ENCODE measurements around the gene SLC7A11.

The SLC7A11 gene

DNA sequence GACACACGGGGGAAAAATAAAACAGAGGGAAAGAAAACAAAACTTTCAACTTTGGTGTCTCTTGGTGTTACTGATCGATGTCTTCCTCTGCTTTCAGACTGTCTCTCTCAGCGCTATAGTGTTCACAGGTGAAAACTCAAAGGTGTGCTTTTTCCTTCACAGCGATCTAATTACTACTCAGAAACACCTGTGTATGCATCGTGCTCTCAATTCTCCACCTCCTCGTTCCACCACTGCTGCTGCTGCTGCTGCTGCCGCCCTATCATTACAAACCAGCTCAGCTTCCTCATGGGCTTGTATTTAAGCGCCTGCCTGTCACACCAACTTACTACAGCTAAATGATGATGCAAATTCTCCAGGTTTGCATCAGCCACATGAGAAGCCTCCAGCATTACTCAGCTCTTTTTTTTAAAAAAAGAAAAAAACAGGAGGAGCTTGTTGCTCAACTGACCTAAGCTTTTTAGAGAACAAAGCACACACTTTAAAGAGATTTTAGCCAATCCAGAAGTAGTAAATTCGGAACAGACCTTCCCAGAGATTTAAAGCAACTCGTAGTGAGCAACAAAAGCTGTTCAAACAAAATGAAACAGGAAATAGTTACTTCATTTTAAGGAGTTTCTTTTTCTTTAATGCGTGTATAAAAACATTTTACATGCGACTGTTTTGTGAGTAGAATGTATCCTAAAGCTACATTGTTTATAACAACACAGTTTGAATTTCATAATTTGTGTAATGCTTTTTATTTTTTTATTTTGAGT is at the start of gene SLC7A11:
Gene SLC7A11 (minus strand): TSS at position 274 of the 758 bp plus-strand sequence. CDS start 280 bp downstream, outside the sequence.
- DNase-seq, result no peak

DNA sequence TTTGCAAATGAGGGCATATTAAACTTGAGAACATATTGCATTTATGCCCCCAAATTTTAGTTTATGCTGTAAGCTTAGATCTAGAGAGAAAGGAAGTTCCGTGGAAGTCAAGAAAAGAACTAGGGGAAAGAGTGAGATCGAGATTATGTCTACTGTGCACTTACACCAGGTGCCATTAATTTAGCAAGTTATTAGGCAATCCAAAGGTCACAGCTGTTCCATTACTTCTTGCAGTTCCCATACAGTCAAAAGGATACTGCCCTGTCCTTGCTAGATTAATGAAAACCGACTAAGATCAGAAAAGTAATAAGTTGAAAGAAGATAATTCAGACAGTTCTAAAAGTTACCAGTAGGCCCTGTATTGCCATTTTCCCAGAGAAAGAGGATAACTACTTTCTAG is 49.3 kb upstream of the SLC7A11 start:
- DNase-seq, result no peak

DNA sequence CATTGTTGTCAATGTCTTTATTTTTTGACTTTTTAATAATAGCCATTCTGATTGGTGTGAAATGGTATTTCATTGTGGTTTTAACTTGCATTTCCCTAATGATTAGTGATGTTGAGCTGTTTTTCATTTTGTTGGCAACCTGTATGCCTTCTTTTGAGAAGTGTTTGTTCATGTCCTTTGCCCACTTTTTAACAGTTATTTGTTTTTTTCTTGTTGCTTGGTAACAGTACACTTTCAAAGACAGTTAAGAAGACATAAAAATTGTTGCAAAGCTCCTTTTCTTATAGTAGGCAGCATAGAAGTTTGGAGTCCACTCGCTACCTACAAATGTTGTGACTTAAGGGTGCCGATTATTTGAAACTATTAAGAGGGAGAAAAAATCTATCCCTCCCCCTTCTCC is 48.7 kb upstream of the SLC7A11 start:
- no peak for DNase-seq

DNA sequence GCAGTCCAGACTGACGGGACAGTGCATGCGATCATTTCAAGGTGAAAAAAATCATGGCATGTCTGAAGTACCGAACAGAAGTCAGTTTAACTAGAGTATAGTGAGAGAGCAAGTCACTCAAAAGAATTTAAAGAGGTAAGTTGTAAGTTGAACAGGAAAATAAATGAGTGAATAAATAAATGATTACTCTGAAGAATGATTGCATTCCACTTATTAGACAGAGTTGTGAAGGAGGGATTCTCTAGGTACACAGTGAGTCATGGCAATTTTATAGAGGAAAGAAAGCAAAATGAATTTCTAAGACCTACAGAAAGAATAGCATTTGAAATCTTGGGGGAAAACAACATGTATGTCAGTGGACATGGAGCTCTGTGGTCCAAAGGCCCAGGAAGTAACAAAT is 37.1 kb upstream of the SLC7A11 start:
- no peak for DNase-seq

DNA sequence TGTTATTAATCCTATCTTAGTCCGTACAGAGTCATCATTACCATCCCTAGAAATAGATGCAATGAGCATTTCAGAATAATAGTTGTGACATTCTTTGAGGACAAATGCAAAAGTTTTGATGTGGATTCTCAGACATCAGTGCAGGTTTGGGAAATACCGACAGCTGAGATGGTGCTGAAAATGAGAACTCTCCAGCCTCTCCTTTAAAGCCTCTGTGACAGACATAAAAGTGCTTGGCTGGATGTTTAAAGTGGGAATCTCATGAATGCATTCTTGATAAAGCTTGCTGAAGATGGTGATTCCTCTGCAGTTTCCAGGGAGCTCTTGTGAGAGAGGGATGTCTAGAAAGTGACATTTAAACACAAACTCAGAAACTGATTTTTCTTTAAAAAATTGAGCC is 35.0 kb upstream of the SLC7A11 start:
- DNase-seq, result no peak

DNA sequence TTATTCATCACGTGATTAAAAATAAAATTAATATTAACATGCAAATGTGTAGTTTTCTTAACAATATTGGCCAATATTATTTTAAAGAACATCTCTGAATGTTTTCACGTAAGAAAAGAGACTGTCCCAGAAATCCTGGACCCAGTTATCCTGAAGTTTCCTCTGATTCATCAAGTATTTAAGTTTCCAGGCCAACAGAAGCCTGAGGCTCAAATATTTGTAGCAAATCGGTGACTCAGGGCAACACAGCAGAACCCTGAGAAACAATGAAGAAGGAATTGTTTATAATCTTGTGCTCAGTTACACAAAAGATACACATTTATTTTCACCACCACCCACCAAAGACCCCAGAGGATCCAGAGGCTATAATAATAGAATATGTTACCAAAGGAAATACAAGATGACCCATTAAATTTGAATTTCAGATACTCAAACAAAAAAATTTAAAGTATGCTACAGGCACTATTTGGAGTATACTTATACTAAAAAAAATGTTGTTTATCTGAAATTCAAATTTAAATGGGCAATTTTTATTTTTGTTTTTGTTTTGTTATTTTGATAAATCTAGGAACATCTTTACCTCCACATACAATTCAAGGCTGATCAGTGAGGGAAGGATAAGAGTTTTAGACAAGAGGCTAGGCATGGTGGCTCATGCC is 33.9 kb upstream of the SLC7A11 start:
- DNase-seq, result no peak

DNA sequence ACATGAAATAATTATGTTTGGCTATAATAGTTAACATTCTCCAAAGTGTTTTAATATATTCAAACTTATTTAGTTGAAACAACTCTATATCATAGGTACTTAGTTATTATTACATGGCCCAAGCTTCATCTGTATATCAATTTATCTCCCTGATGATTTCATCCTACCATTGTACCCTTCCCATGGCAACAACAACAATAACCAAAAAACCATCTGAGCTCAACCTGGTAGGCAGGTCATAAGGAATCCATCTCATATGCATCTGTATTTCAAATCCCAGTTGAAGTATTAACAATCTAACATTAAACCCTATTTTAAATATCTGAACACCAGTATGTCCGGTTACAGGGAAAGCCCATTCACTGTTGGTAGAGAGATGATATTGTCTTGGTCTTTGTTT is 33.1 kb upstream of the SLC7A11 start:
- no peak for DNase-seq

DNA sequence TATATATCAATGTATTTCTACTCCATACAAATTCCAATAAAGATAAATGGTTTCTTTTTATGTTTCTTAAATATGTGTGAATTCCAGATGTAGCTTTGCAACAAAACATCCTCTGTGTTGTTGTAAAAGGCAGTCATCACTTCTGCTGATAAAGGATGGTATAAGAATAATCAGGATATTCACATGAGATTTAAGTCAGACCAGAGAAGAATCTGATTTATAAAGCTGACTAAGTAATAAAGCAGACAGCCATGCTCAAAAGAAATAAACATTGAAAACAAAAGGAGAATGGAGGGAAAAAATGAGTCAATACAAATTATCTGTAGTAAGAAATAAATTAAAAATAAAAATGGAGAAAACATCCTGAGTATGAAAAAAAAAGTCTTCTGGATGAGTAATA is 27.0 kb upstream of the SLC7A11 start:
- DNase-seq, result no peak

DNA sequence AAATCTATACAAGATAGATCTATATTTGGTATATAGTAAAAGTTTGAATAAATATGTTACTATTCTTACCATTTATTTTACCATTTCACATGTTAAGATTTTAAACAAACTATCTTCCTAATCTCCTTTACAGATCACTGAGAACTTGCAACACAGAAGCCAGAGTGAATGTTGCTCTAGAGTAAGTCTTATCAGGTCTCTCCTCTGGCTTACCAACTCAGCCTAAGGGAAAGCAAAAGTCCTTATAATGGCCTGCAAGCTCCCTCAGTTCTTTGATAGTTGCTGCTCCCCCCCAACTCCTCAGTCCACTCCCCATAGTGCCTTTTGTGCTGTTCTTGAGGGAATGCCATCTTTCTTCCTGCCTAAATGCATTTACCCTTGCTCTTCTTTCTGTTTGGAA is 25.7 kb upstream of the SLC7A11 start:
- DNase-seq, result no peak

DNA sequence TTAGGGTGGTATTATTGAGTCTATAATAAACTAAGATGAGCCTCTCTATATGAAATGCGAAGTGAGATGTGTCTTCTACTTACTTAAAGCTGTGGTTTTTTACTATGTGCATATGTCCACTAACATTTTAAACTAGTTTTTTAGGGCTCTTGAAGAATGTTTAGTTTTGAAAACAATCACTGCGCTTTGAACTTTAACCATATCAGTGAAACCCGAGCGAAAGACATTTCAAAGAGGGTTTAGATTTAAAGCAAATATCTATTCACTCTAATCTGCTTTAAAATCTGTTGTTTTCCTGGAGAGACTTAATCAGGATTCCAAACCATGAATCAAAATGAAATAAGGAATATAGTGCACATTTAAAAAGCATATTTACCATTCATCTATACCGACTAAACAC is 24.8 kb upstream of the SLC7A11 start:
- no peak for DNase-seq

DNA sequence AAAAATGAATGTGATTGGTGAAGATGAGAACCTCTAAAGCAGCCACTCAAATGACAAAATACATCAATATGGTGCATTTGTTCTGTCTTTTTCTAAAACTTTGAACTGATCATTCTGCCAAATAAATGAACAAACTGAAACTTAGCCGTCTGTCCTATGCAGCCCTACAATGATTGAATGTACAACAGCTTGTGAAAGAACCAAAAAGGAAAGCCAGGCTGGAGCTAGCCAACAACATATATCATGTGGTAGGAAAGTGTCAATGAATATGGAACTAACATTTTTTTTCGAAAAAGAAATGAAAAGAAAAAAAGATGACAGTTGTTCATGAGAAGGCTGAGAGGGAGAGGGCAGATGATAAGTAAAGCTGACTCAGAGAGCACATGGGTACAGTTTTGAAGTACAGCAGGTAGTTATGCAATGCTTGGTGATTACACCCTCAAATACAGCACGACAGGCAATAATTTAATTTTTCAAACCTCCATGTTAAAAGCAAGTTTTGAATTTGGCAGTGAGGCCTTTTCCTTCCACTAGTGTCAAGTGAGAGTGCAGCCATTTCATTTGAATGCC is 21.2 kb upstream of the SLC7A11 start:
- DNase-seq, result no peak

DNA sequence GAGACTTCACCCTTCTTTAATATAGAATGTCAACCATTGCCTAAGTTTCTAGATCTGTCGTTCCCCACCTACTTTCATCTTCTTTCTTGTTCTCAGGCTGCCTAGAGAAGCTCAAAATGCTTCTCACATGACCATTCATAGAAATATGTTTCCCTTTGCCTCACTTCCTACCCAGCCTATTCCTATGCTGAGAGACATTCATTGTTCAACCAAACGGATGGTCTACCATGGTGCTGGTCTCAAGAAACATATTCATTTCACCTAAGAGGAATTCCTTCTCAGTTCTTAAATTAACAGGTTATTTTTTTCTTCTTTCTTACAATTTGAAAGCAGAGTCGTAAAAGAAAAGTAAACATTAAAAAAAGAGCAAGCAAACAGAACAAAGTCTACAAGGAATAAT is 20.3 kb upstream of the SLC7A11 start:
- no peak for DNase-seq

DNA sequence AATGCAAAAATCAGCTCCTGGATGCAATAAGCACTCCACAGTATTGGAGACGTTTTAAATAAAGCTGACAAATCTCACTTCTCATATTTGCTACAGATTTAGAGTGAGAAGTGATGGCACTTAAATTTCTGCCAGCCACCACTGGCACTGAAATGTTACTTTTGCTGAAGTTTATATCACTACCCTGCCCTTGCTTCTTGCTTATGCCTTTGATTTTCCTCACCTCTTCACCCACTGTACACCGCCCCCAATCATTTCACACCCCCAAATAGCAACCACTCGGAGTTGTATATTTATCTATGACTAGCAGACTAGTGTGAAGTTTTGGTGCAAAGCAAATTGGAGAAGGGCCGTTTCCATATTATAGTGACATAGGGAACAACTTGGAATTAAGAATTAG is 19.9 kb upstream of the SLC7A11 start:
- no peak for DNase-seq

DNA sequence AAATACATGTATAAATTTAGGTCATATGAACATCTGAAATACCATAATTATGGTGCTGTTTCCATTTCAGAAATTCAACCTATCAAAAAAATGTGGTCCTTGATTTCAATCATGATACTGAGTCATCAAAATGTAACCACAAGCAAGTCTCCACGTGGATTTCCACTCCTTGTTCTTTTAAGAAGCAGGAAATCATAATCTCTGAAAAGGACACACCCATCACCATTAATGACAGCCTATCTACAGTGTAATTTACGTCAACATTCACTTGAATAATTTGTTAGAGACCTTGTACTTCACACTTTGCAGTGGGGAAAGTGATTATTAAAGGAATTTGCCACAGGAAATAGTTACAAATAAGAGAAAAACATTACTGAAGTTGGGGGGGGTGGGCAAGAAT is 17.7 kb upstream of the SLC7A11 start:
- DNase-seq, result no peak

DNA sequence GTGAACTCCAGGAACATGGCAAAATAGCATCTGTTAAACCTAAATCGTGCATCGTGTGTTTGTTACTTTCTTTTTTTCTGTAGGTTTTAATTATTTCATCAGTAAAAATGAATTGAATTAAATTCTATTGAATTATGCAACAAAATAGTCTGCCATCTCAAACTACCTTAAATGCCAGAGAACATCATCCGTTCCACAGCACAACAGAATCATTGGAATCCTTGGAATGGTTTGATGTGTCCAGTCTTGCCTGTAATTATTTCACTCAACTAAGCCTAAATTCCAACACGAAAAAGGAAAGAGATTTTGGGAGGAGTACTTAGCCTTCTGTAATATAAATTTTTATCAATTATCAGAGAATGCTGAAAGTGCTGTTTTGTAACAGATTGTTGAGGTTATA is 17.1 kb upstream of the SLC7A11 start:
- no peak for DNase-seq

DNA sequence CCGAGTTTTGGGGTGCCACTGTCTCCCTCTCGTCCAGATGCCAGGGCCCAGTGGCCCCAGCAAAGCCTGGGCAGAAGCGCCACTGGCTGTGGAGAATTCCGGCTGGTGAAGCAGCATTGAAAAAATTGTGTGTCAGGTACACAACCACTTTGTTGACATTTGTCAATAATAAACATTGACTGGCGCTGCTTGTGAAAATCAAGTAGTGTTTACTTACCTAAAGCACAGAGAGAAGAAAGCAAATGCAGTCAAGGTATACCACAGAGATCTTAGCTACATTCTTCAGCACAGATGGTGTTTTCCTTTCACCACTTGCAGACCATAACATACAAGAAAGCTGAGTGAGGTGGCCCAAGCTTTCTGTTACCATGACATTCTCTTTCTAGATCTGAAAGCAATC is 14.5 kb upstream of the SLC7A11 start:
- no peak for DNase-seq

DNA sequence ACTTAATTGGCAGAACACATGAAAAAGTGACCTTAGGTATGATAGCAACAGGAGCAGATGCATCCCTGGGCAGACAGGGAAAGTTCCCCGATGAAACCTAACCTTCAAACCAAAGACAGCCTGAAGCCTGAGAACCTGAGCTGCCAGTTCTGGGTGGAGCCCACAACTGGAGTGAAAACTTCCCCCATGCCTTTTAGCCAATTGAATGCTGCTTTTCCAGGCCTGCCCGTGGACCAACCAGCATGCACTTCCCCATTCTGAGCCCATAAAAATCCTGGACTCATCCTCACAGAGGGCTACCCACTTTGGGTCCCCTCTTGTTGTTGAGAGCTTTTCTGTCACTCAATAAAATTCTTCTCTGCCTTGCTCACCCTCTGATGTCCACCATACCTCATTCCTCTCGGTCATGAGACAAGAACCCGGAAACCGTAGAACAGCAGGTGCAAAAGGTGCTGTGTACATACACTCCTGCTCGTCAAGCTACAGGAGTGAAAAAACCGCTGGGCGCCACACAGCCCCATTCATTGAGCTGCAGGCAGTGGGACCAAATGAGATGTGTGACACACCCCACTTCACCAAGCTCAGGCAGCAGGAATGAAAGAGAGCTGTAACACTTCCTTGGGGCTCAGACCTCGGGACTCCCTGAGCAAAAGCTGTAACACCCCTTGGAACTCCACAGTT is 13.9 kb upstream of the SLC7A11 start:
- no peak for DNase-seq

DNA sequence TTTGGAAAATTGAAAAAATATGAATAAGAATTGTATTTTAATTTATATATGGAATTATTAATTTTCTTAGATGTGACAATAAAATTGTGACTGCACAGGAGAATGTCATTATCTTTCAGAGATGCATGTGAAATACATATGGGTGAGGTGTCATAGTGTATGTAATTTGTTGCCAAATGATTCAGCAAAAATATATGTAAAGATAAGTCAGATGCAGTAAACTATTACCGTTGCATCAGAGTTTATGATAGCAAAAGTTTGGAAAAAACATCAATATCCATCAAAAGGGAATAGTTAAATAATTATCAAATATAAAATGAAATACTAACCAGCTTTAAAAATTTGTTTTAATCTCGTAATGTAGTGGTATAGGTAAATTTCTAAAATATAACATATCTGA is 10.4 kb upstream of the SLC7A11 start:
- no peak for DNase-seq

DNA sequence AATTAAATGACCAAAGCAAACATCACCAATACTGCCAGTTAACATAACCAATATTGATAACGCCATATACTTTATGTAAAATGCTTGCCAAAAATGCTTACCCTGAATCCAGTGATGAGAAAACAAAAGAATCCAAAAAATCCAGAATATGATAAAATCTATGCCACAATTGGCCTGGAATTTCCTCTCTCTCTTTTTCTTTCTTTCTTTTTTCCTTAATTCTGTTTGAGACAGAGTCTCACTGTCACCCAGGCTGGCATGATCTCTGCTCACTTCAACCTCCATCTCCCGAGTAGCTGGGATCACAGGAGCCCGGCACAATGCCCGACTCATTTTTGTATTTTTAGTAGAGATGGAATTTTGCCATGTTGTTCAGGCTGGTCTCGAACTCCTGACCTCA is 9.8 kb upstream of the SLC7A11 start:
- no peak for DNase-seq

DNA sequence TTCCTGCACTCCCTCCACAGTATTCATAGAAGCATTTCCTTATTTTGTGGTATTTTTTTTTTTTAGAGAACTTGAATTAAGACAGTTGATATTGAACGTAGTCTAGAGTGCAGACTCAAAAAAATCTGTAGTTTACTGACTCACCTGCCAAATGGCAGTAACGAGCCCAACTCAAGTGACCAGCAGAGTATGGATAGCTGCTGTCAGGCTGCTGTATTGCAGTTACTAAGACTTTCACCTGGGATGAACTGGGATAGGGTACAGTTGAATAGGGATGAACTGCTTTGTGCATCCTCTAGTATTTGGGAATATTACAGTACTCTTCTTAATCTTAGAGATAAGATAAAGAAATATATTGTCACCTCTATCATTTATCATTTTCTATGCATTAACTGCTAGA is 7.0 kb upstream of the SLC7A11 start:
- no peak for DNase-seq

DNA sequence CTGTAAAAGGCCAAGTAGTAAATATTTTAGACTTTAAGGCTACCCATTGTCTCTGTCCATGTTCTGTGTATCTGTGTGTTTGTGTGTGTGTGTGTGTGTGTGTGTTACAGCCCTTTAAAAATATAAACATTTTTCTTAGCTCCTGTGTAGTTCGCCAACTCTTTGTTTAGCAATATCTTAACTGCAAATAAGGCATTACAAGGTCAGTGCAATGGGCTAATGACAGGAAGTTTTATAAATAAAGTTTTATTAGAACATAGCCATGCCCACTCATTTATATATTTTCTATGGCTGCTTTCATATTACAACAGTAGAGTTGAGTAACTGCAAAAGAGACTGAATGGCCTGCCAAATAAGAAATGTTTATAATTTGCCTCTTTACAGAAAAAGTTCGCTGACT is 5.9 kb upstream of the SLC7A11 start:
- no peak for DNase-seq

DNA sequence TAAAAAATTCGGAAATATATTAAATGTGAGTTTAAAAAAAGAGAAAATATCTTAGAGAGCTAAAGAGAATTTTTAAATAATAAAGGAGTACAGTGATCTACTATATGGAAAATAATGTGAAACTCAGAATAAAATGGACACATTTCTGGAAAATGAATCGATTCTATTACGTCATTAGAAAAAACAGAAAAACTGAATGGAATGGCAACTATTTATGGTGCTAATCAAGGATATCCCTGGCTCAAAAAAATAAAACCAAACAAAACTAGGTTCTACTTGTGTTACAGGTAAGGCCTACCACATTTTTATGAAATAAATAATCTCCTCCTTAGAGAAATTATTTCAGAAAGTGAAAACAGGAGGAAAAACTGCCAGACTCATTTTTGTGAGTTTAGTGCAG is 5.5 kb upstream of the SLC7A11 start:
- no peak for DNase-seq

DNA sequence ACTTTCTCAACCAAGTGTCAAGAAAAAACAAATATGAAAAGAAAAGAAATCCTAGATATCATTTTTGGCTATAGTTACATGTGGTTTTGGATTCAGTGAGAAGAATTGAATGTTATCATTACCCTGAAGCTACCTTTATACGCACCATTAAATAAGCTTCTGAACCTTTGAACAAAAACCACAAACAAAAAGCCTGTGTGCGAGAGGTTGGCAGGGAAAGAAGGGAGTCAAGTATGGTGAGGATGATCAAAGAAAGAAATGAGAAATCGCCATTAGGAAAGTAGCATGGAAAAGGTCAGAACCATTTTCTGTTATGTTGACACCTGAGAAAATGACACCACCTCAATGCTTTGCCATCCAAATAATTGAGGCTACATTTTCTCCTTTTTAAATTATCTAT is 1.2 kb upstream of the SLC7A11 start:
- DNase-seq, result no peak

DNA sequence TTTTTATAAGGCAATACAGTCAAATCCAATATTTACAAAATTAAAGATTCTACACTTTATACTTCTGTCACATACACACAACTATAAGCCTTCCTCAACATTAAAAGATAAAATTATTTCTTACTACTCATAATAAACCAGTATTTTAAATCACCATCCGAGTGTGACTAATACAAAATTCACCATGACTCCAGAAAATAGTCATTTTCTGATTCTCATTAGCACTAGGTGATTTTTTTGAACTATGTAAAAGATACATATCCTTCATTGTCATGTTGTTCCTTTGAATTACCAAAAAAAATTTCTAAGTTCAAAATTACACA is 646 bp upstream of the SLC7A11 start:
- no peak for DNase-seq

Measured in 8988T (cell line).